Peyer's patch (tissue), 4 donors: ENCODE data around the gene GZF1.

ENCODE experiments used
- POLR2A ChIP-seq, 2 donors: fragments of 450-650 bp; IDR thresholded peaks; one replicate each; pipeline ENCODE4 v1.5.1; 2017; ENCODE audit warnings: antibody characterized with exemption in 2 of 2, mild to moderate bottlenecking in 2 of 2, moderate library complexity in 2 of 2
- TF ChIP-seq, protein P1 (sequence below), 6 experiments: fragments of 450-650 bp in 4 of 6; fragments of 200-600 bp in 2 of 6; sonication (generic) in 1 of 6; IDR thresholded peaks; one replicate each; pipeline ENCODE4 v1.5.1; 2017 to 2019; ENCODE audit warnings: antibody characterized with exemption in 6 of 6, mild to moderate bottlenecking in 3 of 6, moderate library complexity in 1 of 6

DNA sequence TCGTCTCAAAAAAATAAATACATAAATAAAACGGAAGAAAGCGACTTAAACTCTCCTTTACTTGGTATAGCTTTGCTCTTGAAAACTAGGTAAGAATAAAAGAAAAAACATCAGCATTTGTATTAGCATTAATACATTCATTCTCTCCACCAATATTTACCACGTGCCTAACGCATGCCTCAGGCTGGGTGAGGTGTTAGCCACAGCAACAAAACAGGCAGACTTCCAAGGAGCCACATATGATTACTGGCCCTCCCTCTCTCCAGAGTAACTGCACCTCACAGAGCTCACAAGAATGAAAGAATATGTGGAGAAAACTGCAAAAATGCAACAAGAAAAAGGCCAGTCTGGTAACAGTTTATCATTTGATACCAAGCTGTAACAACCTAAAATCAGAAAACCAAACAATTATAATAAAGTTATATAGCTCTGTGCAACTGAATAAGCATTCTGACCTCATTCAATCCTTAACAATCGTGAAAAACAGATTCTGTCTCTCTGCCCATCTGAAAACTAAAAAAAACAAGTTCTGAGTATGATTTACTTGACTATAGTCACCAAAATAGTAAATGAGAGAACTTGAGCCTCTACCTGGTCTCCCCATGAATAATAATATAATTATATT lies 54.1 kb downstream of the GZF1 start:
- TF ChIP-seq POLR2A (IDR thresholded peaks at IDR 0.05): no peak
- TF ChIP-seq, protein P1, sequence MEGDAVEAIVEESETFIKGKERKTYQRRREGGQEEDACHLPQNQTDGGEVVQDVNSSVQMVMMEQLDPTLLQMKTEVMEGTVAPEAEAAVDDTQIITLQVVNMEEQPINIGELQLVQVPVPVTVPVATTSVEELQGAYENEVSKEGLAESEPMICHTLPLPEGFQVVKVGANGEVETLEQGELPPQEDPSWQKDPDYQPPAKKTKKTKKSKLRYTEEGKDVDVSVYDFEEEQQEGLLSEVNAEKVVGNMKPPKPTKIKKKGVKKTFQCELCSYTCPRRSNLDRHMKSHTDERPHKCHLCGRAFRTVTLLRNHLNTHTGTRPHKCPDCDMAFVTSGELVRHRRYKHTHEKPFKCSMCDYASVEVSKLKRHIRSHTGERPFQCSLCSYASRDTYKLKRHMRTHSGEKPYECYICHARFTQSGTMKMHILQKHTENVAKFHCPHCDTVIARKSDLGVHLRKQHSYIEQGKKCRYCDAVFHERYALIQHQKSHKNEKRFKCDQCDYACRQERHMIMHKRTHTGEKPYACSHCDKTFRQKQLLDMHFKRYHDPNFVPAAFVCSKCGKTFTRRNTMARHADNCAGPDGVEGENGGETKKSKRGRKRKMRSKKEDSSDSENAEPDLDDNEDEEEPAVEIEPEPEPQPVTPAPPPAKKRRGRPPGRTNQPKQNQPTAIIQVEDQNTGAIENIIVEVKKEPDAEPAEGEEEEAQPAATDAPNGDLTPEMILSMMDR (IDR thresholded peaks at IDR 0.05): no peak
